Measurements from ENCODE around the gene TMEM178B. TPM values are rescaled to one million over a fixed set of nuclear protein-coding genes. Genes with fewer than 3 reads are reported as not detected.

The TMEM178B gene
- polyA plus RNA-seq, 1 of the 3 experiments (the other 2 are of a cell fraction): 0.20 TPM

DNA sequence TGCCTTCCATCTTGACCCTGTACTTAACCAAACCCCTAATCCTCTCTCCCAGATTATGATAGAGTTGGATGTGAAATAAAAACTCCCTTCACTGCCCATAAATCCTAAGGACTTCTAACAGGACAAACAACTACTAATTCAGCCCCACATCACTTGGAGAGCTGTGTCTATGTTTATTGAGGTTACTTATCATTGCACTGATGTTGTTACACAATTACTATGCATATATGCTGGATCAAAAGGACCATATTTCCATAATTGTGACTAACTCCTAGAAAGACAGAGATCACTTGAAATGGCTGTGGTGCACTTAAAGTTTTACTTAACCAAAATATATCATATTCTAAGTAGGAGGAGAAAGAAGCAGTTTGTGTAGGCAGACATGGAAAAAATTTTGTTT is 332.5 kb downstream of the TMEM178B start (continued):
- TF ChIP-seq, protein P1, sequence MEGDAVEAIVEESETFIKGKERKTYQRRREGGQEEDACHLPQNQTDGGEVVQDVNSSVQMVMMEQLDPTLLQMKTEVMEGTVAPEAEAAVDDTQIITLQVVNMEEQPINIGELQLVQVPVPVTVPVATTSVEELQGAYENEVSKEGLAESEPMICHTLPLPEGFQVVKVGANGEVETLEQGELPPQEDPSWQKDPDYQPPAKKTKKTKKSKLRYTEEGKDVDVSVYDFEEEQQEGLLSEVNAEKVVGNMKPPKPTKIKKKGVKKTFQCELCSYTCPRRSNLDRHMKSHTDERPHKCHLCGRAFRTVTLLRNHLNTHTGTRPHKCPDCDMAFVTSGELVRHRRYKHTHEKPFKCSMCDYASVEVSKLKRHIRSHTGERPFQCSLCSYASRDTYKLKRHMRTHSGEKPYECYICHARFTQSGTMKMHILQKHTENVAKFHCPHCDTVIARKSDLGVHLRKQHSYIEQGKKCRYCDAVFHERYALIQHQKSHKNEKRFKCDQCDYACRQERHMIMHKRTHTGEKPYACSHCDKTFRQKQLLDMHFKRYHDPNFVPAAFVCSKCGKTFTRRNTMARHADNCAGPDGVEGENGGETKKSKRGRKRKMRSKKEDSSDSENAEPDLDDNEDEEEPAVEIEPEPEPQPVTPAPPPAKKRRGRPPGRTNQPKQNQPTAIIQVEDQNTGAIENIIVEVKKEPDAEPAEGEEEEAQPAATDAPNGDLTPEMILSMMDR (IDR thresholded peaks at IDR 0.05): no peak
- no peak for TF ChIP-seq TAF1 (IDR thresholded peaks at IDR 0.05; ENCODE audit: borderline replicate concordance, low read depth, low read length)
- TF ChIP-seq YY1 (IDR thresholded peaks at IDR 0.05; ENCODE audit: low read depth): no peak
- TF ChIP-seq RXRA (IDR thresholded peaks at IDR 0.05; ENCODE audit: borderline replicate concordance, low read depth): no peak
- TF ChIP-seq, protein P2, sequence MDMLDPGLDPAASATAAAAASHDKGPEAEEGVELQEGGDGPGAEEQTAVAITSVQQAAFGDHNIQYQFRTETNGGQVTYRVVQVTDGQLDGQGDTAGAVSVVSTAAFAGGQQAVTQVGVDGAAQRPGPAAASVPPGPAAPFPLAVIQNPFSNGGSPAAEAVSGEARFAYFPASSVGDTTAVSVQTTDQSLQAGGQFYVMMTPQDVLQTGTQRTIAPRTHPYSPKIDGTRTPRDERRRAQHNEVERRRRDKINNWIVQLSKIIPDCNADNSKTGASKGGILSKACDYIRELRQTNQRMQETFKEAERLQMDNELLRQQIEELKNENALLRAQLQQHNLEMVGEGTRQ (IDR thresholded peaks at IDR 0.05; ENCODE audit: borderline replicate concordance, low read depth, low read length): no peak
- no peak for TF ChIP-seq NRF1 (IDR thresholded peaks at IDR 0.05; ENCODE audit: low read depth, low read length)
- TF ChIP-seq TCF12 (IDR thresholded peaks at IDR 0.05): no peak
- no peak for TF ChIP-seq EP300 (IDR thresholded peaks at IDR 0.05; ENCODE audit: borderline replicate concordance in 1 of 2, low read depth in 1 of 2, low read length in 1 of 2)

DNA sequence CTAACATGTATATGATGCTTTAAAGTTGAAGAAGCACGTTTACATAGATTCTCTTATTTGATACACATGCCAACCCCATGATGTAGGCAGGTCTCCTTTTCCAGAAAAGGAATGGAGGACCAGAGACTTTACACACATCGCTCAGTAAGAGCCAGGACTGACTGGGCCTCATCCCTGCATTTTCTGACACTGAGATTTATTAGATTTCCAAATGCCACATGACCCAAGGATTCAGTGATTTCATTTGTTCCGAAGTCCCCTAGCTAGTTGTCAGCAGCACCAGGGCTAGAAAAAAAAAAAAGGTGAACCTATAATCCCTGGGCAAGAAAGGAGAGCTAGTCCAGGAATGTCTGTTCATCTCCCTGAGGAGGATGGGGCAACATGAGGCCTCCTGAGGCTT is 334.0 kb downstream of the TMEM178B start:
- H3K4me3 ChIP-seq (ENCODE audit: low read depth in 2 of 2, low read length in 1 of 2): no peak overlapping the region
- H3K4me2 ChIP-seq: no peak overlapping the region
- no peaks in the 10 kb centered on the region for H3F3A ChIP-seq (replicated peaks; ENCODE audit: insufficient read depth)
- no peaks in the 10 kb centered on the region for H3K36me3 ChIP-seq (replicated peaks in 1 of 2; ENCODE audit: control insufficient read depth in 1 of 2, insufficient read depth in 2 of 2, low read length in 1 of 2)
- no peaks in the 10 kb centered on the region for H3K79me2 ChIP-seq (ENCODE audit: insufficient read depth)
- no peak overlapping the region for H2AFZ ChIP-seq (ENCODE audit: low read depth)
- H3K27ac ChIP-seq (ENCODE audit: low read depth in 2 of 2, low read length in 1 of 2): no peak overlapping the region
- no peak overlapping the region for H3K9ac ChIP-seq
- no peaks in the 10 kb centered on the region for H3K9me2 ChIP-seq
- H4K20me1 ChIP-seq (ENCODE audit: insufficient read depth): no peaks in the 10 kb centered on the region
- TF ChIP-seq YY1 (IDR thresholded peaks at IDR 0.05; ENCODE audit: low read depth) (no peak), FOXJ3 (CRISPR knock-in tag; IDR thresholded peaks at IDR 0.05) (no peak), TEAD4 (IDR thresholded peaks at IDR 0.05; ENCODE audit: borderline replicate concordance, insufficient read depth) (no peak), RCOR1 (IDR thresholded peaks at IDR 0.05; ENCODE audit: low read length) (no peak), TAF1 (IDR thresholded peaks at IDR 0.05; ENCODE audit: borderline replicate concordance, low read depth, low read length) (no peak), CHD2 (IDR thresholded peaks at IDR 0.05; ENCODE audit: low read length, partially characterized antibody) (no peak), RXRA (IDR thresholded peaks at IDR 0.05; ENCODE audit: borderline replicate concordance, low read depth) (no peak), RAD21 (IDR thresholded peaks at IDR 0.05; ENCODE audit: low read length) (no peak), FOSL2 (IDR thresholded peaks at IDR 0.05; ENCODE audit: borderline replicate concordance, low read depth) (no peak), SIN3A (IDR thresholded peaks at IDR 0.05; ENCODE audit: borderline replicate concordance, low read depth, low read length) (no peak), SMC3 (IDR thresholded peaks at IDR 0.05; ENCODE audit: low read depth, low read length) (no peak), GATA2 (CRISPR knock-in tag; IDR thresholded peaks at IDR 0.05) (no peak), EZH2phosphoT487 (IDR thresholded peaks at IDR 0.05; ENCODE audit: borderline replicate concordance, low read depth) (no peak)
- TF ChIP-seq, protein P3, sequence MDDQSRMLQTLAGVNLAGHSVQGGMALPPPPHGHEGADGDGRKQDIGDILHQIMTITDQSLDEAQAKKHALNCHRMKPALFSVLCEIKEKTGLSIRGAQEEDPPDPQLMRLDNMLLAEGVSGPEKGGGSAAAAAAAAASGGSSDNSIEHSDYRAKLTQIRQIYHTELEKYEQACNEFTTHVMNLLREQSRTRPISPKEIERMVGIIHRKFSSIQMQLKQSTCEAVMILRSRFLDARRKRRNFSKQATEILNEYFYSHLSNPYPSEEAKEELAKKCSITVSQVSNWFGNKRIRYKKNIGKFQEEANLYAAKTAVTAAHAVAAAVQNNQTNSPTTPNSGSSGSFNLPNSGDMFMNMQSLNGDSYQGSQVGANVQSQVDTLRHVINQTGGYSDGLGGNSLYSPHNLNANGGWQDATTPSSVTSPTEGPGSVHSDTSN (IDR thresholded peaks at IDR 0.05): no peak
- TF ChIP-seq, protein P4, sequence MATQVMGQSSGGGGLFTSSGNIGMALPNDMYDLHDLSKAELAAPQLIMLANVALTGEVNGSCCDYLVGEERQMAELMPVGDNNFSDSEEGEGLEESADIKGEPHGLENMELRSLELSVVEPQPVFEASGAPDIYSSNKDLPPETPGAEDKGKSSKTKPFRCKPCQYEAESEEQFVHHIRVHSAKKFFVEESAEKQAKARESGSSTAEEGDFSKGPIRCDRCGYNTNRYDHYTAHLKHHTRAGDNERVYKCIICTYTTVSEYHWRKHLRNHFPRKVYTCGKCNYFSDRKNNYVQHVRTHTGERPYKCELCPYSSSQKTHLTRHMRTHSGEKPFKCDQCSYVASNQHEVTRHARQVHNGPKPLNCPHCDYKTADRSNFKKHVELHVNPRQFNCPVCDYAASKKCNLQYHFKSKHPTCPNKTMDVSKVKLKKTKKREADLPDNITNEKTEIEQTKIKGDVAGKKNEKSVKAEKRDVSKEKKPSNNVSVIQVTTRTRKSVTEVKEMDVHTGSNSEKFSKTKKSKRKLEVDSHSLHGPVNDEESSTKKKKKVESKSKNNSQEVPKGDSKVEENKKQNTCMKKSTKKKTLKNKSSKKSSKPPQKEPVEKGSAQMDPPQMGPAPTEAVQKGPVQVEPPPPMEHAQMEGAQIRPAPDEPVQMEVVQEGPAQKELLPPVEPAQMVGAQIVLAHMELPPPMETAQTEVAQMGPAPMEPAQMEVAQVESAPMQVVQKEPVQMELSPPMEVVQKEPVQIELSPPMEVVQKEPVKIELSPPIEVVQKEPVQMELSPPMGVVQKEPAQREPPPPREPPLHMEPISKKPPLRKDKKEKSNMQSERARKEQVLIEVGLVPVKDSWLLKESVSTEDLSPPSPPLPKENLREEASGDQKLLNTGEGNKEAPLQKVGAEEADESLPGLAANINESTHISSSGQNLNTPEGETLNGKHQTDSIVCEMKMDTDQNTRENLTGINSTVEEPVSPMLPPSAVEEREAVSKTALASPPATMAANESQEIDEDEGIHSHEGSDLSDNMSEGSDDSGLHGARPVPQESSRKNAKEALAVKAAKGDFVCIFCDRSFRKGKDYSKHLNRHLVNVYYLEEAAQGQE (IDR thresholded peaks at IDR 0.05; ENCODE audit: low read depth, low read length): no peak
- no peak for DNase-seq
- ChIA-PET POLR2A (interaction anchor here (0.6 kb wide), 1 partner anchor 1428 kb away, joined by 3 read pairs; no protein-coding TSS in a partner anchor), CTCF (interaction anchor here (0.6 to 1.3 kb wide), 5 partner anchors 10 to 126 kb away, joined by 3 read pairs; no protein-coding TSS in a partner anchor)
- 15% methylated on average over 3 of the region's 3 CpGs for WGBS (ENCODE audit: low lambda C conversion rate)
- H3K4me1 ChIP-seq (ENCODE audit: control insufficient read depth in 1 of 2, insufficient read depth in 2 of 2, low read depth in 1 of 2, low read length in 1 of 2): peaks cover 0 to 16% of the 10 kb centered on the region in 2 experiments; a peak in 2 of 4 replicates
- H3K9me3 ChIP-seq: no peaks in the 10 kb centered on the region; the same call in 1 of the 2 replicates
- H3K27me3 ChIP-seq (ENCODE audit: insufficient read depth): no peaks in the 10 kb centered on the region

Data from SK-N-SH (cell line).